Cardiac fibroblast (primary cell): ENCODE measurements around the gene HOXA7.

ENCODE experiments used
- DNase-seq, 2 donors: peaks; one replicate each; pipeline versions ENCODE4 v3.0.0 to v3.0.0-alpha.2; 2010; ENCODE audit warnings: low read depth in 2 of 2
- H3K4me3 ChIP-seq, 2 donors: replicated peaks in 1 of 2; 1 replicate in 1 of 2; 2 replicates in 1 of 2; pipeline ENCODE4 v1.5.1; 2011; ENCODE audit warnings: low read depth in 2 of 2, low read length in 2 of 2, mild to moderate bottlenecking in 2 of 2, moderate library complexity in 1 of 2
- CTCF ChIP-seq: IDR thresholded peaks from one replicate; pipeline ENCODE4 v1.5.1; 2011; ENCODE audit warnings: low read depth, mild to moderate bottlenecking, low read length, inconsistent platforms

Gene HOXA7

GRCh38 chr7:27156508-27156898 is at the start of gene HOXA7:
Gene HOXA7, minus strand, starts transcription at chr7:27156675. Its CDS starts 130 bp downstream, at chr7:27156545.
- no peak for DNase-seq
- TF ChIP-seq CTCF, result no peak
- H3K4me3 ChIP-seq, result no peak within 1 kb of the TSS

GRCh38 chr7:27205325-27206280 is 49.1 kb upstream of the HOXA7 start:
- DNase-seq, result no peak

GRCh38 chr7:27204851-27205322 is 48.4 kb upstream of the HOXA7 start:
- peak in 1 of 2 donors; percentile 18 for DNase-seq
- TF ChIP-seq CTCF, result no peak
- no peak overlapping the region for H3K4me3 ChIP-seq

More at GRCh38 chr7:27205325-27206280, 49.1 kb upstream of the HOXA7 start:
- TF ChIP-seq CTCF, result no peak
- no peak overlapping the region for H3K4me3 ChIP-seq

GRCh38 chr7:27203964-27204594 is 47.6 kb upstream of the HOXA7 start:
- no peak overlapping the region for H3K4me3 ChIP-seq
- no peak for TF ChIP-seq CTCF
- no peak for DNase-seq

GRCh38 chr7:27203365-27203953 is 47.0 kb upstream of the HOXA7 start:
- no peak for DNase-seq
- no peak for TF ChIP-seq CTCF
- no peak overlapping the region for H3K4me3 ChIP-seq

GRCh38 chr7:27202862-27203134 is 46.3 kb upstream of the HOXA7 start:
- DNase-seq, result no peak
- no peak overlapping the region for H3K4me3 ChIP-seq
- no peak for TF ChIP-seq CTCF
